HCEC 1CT (cell line): Measurements from ENCODE around the gene MRPL9.

Source experiments
- DNase-seq: peaks from one replicate; pipeline ENCODE4 v3.0.0-alpha.2; 2017

Gene MRPL9

DNA sequence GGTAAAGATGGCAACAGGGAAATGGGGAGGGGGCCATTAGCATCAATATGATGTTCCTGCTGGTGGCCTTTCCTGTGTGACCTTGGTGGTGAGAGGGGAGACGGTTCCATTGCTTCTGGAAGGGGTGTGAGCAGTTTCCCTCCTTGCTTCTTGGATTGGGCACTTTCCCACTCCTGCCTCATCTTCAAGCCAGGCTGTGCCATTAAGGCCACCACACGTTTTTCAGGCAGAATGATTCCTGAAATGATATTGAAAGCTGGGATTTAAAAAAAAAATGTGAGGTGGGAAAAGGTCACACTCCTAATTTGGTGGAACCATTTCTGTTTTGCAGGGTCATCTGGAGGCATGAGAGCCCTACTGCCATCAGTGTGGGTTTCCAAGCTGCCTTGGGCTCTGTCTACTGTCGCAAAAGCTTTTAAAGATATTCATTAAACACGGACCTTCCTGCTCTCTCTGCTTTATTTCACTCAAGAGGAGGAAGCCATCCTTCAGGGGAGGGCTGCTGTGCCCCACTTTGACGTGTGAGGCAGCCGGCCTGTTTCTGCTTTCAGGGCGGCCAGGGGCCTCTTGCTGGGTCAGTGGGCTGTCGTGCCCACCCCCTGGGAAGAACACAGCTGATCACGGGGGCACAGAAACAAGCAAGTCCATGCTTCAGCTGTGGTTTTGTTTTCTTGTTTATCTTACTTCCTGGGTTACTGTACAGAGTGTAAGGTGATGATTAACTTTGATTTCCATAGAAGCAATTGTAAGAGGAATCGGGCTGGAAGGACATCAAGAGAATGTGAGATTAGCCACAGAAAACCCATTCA lies 33.9 kb downstream of the MRPL9 start:
- no peak for DNase-seq

DNA sequence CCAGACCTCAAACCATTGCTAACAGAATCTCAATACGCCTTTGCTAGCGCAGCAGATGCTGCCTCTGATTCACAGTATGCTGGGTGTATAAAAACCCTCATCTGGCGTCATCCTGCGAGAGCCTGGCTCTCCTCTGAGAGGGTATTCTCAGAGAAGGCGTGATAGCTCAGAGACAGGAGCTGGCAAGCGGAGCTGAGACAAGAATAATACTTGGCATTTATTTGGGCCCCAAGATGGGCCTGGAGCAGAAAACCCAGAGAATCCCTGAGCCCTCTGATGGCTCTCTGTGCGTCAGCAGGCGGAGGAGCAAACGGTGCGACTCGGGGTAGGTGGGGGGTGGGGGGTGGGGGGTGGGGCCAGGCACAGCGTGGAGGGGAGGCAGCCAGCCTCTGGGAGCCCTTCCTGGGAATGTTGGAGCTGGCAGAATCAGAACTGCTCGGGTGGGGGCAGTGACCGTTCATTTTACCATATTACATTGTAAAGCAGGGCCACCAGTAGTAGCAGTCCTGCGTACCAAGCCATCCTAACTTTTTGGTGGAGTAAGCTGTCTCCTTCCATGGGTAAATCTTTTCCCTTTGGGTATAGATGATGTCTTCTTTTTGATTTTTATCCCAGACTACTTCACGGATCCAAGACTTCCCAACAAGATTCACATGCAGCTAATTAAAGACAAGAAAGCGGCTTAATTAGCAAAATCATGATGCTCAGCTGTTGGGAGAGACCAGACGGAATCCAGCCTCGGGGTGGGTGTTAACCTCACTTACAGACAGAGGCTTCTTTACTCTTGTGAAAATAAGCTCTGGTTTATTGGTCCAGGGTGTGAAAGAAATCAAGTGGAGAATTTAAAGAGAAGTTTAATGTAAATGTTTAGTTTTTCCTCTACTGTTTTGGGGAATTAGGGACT lies 34.9 kb downstream of the MRPL9 start:
- DNase-seq: no peak

DNA sequence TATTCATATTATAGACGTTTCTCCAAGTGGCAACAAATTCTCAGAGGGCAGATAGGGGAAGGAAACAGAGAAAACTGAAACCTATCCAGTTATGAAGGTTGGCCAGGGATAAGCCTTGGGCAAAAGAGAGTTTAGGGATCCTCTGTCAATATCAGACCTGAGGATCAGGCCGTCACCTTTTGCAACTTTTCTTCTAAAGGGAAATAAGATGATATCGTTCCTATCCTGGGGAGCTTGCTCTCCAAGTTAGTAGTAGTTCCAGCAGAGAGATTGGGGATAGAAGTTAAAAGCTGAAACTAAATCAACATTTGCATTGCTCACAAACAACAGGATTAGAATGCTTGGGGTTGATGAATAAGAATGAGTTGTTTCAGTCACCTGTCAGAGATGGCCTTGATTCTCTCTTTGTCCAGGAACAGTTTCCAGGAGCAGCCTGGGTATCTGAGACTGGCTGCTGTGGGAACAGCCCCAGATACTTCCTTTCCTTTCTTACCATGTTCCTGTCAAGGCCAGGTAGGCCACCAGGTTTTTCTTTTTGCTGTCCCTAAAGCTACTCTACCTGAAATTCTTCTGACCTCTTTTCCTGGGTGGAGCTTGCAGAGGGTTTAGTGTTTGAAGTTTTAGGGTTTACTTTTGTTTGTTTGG lies 39.4 kb downstream of the MRPL9 start:
- no peak for DNase-seq

DNA sequence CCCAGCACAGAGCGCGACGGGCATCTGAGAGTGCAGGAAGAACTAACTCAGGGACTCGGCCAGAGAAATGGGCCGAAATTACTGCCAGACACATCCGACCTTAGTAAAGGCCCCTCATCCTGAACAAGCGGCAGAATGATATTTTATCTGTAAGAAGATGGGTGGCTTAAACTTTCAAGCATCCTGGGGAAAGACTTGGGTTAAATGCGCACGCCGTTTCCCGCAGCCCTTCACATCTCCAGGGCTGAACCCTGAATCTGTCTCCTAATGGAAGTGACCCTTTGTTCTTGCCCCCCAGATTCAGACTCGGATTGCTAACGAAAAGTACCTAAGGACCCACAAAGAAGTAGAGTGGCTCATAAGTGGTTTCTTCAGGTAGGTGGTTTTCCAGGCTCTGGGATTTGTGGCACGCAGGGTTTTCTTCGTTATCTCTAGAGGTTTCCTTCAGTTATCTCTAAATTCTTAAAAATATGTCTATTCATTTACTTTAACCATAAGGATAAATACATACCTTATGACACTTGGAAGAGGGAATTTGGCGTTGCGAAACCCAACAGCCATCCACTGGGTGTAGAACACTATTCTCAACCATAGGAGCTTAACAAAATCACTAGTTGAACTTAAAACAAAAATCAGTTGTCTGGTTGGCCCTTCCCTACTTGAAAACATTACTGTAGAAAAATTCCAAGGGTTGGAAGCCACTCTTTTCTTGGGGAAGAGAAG lies 41.3 kb downstream of the MRPL9 start:
- no peak for DNase-seq

DNA sequence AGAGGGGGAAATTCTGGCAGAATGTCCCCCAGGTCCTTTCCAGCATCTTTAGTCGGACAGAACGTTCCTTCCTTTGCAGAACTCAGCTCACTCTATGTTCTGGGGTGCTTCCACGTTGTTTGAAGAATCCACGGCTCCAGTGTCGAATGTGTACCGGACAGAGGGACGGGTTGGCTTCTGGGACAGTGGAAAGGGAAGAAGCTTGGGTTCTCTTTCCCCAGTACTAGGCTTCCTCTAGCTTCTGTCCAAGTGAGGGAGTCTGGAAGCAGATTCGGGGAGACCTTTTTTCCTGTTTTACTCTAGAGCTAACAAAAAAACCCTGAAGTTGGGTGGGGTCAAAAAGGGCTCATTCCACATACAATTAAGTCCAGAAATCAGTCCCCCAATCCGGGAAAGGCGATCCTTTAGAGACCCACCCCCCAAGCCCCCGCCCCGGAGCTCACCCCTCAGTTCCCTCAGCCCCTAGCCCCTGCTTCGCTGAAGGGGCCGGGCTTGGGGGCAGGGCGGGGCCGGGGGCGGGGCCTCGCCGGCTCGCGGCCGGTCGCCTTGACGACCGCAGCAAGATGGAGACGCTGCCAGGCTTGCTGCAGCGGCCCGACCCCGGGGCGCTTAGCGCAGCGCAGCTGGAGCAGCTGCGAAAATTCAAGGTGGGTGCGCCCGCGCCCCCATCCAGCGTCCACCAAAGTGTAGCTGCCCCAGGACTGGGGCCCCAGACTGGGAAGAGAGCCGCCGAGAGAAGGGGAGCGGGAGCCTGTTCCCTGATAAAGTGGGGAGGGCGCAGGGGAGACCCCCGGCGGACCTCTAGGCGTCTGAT lies 42.1 kb downstream of the MRPL9 start, which contains the start of gene RIIAD1:
Gene RIIAD1 (plus strand): TSS at position 549 of the 814 bp plus-strand sequence. CDS start 15 bp downstream, at position 564.
- DNase-seq: peak; percentile 20

DNA sequence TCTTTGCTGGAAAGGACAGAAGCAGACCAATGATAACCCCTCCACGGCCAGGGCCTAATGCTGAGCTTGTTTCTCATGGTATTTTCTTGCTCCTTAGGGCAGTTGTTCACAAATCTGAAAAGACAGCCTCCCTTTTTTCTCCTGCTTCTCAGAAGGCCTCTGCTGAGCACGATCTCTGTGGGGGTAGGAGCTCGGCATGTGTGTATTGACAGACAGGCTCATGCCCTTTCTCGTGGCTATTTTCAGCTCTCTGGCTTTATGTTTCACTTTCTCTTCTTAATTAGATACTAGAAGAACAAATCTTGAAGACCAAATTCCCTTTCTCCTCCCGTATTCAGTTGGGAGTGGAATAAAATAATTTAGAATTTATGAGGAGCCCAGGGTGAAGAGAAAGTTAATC lies 42.7 kb downstream of the MRPL9 start:
- DNase-seq: no peak

DNA sequence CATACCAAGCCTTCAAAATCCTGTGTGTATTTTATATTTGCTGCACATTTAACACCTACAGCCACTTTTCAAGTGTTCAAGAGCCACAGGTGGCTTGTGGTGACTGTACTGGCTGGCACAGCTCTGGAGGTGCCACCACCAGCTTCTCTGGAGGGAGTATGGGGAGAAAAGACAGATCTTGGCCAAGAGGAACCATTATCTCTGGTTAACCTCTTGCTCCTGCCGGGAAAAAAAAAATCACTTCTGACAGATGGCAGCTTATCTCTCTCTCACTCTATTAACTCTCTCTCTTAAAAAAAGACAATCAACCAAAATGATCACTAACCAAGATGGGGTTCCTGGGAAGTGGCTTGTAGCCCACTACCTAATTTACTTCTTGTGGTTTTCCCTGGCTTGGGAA lies 43.2 kb downstream of the MRPL9 start:
- DNase-seq: no peak

DNA sequence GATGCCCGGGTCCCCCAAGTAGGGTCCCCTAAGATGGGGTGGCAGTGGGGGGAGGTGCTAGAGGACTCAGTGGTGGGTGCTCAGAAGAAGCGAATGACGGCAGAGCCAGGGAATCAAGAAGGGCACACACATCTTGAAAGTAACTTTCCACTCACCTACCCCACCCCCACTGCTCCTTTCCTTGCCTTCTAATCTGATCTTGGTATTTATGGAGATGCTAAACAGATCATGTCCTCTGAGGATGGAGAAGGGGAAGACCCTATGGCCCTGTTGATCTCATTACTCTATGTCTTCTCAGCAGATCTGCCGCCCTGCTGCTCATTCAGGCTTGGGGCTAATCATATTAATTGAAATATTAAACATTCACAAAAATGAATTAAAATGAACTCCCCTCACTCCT lies 44.6 kb downstream of the MRPL9 start:
- no peak for DNase-seq

DNA sequence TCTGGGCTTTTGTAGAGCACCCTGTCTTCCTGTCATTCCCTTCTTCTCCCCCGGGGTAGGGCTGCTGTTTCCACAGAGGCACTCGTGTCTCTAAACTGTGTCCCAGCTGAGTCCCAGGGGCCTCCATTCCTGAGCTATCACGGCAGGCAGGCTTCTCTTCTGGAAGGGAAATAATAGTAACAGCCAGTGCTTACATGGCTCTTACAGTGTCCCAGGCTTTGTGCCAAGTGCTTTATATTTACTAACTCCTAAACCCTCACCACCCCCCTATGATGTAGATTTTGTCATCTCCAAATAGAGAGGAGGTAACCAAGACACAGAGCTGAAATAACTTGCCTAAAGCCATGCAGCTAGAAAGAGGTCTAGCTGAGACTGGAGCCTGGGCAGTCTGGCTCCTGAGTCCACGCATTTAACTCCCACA lies 45.3 kb downstream of the MRPL9 start:
- no peak for DNase-seq

DNA sequence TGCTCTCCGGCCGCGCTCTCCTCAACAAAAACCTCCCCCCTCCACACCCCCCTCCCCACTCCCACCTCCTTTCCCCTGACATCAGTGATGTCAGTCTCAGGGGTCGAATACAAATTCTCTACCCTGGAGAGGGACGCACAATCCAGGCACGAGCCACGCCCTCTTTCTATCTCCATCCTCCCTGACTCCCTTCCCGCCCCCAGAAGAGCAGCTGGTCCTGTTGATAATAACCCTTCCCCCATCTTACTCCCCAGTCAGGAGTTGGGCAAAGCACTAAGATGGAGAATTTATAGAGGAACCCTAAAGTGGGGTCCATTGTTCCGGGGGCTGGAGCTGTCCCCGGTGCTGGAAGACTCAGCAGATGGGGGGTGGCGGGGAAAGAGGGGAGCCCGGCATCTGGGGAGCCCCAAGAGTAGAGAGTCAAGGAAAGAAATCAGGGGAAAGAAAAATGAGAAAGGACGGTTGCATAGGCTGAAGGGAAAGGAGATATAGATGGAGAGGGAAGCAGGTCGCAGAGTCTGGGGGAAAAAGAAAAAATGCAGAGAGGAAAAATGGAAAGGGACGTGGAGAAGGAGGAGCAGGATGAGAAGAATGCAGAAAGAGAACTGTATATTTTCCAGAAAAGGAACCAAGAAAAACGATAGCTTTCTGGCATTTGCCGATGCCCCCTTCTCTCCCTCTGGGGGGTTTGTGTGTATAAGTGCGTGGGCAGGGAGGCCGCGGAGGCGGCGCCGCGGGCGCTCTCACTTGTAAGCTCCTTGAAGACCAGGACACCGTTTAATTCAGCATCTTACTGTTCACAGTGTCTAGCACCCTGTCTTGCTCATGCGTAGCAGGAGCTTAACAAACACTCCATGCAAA lies 46.3 kb downstream of the MRPL9 start, which contains the start of gene CELF3:
Gene CELF3 (minus strand): TSS at position 33 of the 861 bp plus-strand sequence. CDS start 783 bp downstream, outside the sequence.
- no peak for DNase-seq

DNA sequence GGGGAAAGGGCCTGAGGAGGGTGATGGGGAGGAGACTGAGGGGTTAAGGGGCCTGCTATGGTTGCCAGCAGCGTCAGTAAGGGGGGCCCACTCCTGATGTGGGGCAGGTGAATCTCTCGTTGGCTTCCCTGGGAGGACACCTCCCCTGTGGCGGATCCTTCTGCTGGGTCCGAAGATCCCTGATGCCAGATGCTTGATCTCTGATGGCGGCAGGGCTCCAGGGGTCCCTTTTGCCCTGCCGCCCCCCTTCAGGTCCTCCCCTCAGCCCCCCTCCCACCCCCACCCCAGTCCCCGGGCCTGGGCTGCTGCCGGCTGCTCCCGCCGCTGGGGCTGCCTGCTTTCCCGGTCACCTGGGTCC lies 46.9 kb downstream of the MRPL9 start:
- no peak for DNase-seq

DNA sequence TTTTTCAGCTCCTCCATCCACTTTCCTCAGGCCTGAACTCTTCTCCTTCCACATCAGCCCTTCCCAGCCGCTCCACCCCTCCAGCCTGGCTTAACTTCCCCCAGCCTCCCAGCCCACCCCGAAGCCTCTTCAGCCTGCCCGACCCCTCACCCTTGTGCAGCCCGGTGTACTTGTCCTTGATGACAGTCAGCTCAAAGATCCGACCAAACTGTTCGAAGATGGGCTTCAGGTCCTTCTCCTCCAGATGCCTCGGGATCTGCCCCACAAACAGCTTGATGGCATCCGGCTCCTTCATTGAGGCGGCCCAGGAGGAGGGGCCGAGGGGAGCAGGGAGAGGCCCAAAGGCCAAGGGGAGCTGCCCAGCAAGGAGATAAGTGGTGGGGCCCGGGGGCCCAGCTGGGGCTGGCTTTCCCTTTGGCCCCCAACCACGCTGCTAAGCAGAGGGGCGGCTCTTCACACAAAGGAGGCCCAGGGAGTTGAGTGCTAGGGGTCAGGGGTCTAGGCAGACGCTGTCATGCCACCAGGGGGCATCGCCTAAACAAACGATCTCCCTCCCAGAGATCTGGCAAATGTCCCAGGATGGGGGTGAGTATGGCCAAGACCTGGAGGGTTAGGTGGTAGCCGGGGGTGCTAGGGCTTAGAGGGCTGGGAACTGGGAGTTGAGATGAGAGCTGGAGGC lies 47.4 kb downstream of the MRPL9 start:
- DNase-seq: no peak

DNA sequence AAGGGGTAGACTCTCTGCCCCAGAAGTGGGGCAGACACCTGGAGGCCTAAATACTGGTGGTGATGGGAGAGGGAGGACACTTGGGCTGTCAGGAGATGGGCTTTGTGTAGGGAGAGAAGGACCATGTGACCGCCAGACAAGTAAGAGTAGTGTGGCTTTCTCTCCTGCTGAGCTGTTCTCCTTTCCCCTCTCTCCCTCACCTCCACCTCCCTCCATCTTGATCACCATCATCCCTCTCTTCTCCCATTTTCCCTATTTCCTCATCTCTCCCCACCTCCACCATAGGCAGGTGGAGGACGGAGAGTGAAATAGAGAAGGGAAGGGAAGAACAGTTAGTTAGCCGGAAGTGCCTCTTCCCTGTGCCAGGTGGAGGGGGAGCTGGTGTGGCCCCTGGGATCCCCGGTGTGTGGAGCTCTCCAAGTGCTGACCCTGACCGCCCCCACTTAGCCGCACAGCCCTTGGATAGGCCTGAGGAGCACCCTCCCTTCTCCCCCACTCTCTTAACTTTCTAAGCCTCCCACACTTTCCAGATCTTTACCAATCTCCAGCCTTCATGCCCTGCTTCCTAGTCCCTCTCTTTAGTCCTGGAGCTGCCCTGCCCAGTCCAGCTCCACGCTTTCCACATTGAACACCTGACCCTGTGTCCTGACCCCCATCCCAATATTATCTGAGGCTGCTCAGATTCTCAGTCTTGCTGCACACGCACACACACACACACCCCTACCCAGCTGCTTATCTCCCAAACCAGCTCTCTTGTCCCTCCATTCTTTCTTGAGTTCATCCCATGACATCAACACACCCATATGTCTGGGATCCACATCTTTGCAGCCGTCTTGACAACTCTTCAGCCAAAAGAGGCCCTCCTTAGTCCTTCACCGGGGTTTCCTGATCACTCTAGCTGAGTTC lies 48.2 kb downstream of the MRPL9 start:
- DNase-seq: no peak

DNA sequence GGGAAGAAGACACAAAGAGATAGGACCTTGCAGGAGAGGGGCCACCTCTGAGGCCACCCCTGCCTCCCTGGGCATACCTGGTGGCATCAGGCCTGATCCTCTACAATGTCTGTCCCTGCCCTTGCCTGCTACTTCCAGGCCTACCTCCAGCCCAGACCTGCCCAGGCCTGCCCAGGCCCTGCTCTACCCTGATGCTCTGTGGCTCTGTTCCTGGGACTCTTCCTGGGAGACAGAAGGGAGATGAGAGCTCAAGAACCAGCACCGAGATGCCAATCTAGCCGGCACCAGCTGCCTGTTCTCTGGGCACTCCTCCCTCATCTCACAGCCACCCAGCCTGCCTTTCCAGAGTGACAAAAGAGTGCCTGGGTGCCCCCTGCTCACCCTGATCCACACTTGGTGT lies 49.4 kb downstream of the MRPL9 start:
- DNase-seq: no peak

DNA sequence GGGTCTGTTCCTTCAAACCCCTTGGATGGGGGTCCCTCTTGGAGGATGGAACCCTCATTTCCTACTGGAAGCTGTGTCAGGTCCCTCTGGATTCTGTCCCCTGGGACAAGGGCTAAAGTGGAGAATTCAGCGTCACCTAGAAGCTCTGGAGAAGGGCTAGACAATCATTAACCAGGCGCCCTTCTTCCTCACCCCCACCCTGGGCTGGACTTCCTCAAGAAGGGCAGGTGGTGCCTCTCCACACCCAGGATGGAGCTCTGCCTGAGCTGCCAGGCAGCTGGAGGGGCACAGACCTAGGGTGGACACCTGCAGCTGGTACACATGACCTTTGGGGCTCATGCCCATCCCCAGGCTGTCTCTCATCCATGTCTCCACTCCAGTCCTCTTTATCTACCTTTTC lies 50.3 kb downstream of the MRPL9 start:
- no peak for DNase-seq

DNA sequence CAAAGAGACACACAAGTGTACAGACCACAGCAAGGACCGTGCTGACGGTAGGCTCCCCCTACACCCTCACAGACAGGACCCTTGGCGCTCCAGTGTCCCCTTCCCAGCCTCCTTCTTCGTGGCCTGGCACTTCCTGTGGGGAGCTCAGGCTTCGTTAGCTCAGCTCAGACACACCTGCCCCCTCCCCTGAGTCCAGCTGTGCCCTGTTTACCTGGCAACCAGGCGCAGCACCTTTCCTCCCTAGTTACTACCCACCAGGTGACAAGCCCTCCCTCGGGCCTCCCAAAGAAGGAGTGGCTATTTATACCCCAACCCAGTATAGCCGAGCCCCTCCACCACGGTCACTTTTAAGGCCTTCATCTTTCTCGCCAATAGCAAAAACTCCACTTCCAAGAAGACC lies 51.3 kb downstream of the MRPL9 start:
- DNase-seq: no peak

DNA sequence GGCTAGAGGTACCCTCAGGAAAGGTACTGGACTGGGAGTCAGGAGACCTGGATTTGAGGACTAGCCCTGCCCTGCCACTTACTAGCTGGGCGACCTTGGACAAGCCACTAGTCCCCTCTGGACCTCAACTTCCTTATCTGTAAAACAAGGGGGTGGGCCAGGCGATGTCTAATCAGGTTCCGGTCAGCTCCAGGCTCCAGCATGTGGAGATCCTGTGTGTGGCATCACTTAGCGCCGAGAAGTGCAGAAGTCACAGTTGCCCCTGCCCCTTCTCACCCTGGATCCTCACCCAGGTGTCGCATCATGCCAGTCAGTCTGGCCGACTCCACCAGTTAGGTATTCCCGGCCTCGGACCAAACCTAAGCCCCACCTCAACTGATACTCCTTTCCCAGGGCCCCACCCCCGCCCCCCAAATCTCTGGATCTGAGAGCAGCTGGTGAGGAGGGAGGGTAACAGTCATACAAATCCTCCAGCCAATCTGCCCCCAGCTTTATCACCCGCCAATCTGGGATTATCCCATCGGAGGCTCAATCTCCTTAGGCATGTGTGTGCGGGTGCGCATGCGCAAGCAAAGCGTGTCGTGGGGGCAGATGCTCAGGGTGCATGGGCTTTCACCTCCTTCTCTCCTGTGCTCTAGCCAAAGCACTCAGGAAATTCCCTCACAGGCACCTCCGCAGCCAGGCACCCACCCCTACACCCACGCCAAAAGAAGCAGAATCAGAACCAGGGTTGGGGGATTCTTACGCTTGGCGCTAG lies 52.1 kb downstream of the MRPL9 start:
- DNase-seq: no peak

DNA sequence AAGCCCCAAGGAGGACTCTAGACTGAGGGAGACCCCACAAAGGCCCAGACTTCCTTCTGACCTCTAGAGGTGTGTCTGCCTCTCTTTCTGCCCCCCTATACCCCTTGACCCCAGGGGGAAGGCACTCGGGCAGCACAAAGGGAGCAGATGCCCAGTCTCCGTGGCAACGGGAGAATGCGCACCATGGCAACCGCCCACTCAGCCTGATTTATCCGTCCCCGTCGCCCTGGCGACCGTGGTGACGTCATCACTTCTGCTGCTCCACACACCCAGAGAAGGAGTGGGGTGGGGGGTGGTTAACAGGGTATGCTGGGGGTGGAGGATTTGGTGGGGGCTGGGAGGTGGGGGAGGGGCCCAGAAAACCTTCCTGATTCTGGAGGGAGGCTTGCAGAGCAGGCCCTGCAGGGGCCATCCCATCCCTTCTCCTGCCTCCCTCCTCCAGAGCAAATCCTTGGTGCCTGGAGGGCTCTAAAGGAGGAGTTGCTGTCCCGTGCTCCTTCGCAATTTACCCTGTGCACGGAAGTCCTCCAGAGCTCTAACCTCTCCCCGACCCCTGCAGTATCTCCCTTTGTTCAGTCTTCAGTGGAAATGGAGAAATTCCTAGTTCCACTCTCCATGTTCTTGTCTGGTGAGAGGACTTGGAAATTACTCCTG lies 53.0 kb downstream of the MRPL9 start:
- DNase-seq: no peak
